NB4 (cell line): ENCODE measurements around the gene MAP3K12.

ENCODE experiments used
- POLR2A ChIP-seq: IDR thresholded peaks from 2 replicates; pipeline ENCODE4 v1.6.1; 2011; ENCODE audit warnings: mild to moderate bottlenecking; ENCODE audit not compliant: insufficient read length; ENCODE audit errors: extremely low read depth
- TF ChIP-seq, protein P1 (sequence below): IDR thresholded peaks from one replicate; pipeline ENCODE4 v1.5.1; 2012; ENCODE audit warnings: low read depth, low read length

DNA sequence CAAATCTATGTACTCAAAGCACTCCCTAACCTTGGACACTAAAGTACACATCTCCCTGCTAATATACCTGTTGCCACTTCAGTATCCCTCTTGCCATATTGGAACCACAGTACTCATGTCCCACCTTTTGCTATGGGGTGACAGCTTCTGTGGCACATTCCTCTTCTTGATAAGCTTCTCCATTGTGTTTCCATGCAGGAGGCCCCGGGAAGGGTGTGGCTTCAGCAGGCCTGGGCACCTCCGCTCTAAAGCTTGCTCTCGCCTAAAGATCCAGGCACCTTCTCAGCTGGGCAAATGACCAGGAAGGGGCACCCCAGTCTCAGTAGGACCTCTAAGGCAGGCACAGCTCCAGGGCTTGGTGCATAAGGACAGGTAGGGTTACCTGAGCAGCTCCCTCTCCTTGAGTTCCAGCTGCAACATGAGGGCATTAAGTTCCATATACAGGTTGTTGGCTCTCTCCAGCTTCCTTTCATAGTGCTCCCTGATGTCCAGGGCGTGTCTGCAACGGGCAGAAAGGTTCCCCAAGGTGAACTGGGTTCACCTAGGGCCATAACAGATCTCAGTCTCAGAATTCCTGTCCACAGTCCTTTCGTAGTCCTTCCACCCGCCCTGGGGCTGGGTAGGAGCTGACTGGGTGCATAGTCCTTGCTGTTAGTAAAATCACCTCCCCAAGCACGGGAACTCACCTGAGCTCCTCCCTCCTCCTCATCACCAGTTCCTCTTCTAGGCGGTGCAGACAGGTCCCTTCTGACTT lies 15.9 kb downstream of the MAP3K12 start:
- TF ChIP-seq, protein P1, sequence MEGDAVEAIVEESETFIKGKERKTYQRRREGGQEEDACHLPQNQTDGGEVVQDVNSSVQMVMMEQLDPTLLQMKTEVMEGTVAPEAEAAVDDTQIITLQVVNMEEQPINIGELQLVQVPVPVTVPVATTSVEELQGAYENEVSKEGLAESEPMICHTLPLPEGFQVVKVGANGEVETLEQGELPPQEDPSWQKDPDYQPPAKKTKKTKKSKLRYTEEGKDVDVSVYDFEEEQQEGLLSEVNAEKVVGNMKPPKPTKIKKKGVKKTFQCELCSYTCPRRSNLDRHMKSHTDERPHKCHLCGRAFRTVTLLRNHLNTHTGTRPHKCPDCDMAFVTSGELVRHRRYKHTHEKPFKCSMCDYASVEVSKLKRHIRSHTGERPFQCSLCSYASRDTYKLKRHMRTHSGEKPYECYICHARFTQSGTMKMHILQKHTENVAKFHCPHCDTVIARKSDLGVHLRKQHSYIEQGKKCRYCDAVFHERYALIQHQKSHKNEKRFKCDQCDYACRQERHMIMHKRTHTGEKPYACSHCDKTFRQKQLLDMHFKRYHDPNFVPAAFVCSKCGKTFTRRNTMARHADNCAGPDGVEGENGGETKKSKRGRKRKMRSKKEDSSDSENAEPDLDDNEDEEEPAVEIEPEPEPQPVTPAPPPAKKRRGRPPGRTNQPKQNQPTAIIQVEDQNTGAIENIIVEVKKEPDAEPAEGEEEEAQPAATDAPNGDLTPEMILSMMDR, result no peak
- peak; percentile 7 for TF ChIP-seq POLR2A
